K562 (cell line): ENCODE results near the gene GOLGA8K.
"Not testable (repeated sequence)": the region's sequence is repeated elsewhere in the genome, so short reads cannot be mapped to it uniquely, and the experiment has no call there.

Source experiments
- CBX8 ChIP-seq: fragments of 200-600 bp; sonication (generic); IDR thresholded peaks from 2 replicates; pipeline ENCODE4 v1.6.1; 2012; ENCODE audit warnings: borderline replicate concordance, mixed run types, low read depth, mild to moderate bottlenecking, moderate library complexity, mixed read lengths, low read length, control low read depth, inconsistent platforms; ENCODE audit not compliant: poor library complexity, severe bottlenecking; ENCODE audit errors: extremely low read depth
- CEBPG ChIP-seq, 3 experiments: fragments of 200-800 bp in 1 of 3; sonication (Bioruptor generic) in 1 of 3; sonication (generic) in 1 of 3; formaldehyde crosslinking in 1 of 3; IDR thresholded peaks in 2 of 3; conservative IDR thresholded peaks in 1 of 3; 2 replicates each; pipeline versions ENCODE4 v1.6.1 to v1.8.0; 2016 to 2022; ENCODE audit warnings: missing compliant biosample characterization in 2 of 3, missing genetic modification characterization in 2 of 3, mild to moderate bottlenecking in 1 of 3, missing genetic modification reagents in 1 of 3
- ETS1 ChIP-seq: conservative IDR thresholded peaks from 2 replicates; pipeline ENCODE4 v1.6.1; 2011; ENCODE audit warnings: low read depth, mild to moderate bottlenecking, low read length; ENCODE audit not compliant: control insufficient read depth
- RNF2 ChIP-seq: sonication (generic); IDR thresholded peaks from 2 replicates; pipeline ENCODE4 v1.6.1; 2016
- TSHZ1 ChIP-seq: fragments of 250-450 bp; sonication (Bioruptor Pico); IDR thresholded peaks from 2 replicates; pipeline ENCODE4 v1.4.0; 2020; ENCODE audit warnings: mild to moderate bottlenecking, moderate library complexity

DNA sequence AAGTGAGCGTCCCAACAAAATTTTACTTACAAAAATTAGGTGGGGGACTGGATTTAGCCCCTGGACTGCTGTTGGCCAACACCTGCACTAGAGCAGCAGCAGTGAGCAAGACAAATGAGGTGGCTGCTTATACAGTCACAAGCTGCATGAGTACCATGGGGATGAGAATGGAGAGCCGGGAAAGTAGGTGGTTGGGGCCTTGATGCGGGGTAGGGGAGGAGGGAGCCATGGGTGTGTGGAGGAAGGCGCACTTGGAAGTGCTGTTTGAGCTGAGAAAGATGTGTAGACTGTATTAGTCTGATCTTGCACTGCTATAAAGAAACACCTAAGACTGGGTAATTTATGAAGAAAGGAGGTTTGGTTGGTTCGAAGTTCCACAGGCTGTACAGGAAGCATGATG lies 31.0 kb downstream of the GOLGA8K start:
- not testable (repeated sequence) for TF ChIP-seq RNF2; CBX8; CEBPG (CRISPR knock-in tag; IDR thresholded peaks at IDR 0.05); CEBPG (tag; conservative IDR thresholded peaks at IDR 0.05 in 1 of 2, IDR thresholded peaks at IDR 0.05 in 1 of 2); TSHZ1 (CRISPR knock-in tag); ETS1
